PC-3 (cell line): ENCODE data around the gene MARCHF11. TPM values are rescaled to one million over a fixed set of nuclear protein-coding genes. Genes with fewer than 3 reads are reported as not detected.

Experiments used
- ATAC-seq: fragments of 200-7000 bp; cut with Tn5 transposase; 2 replicates; pipeline ENCODE4 v1.9.1; 2020; ENCODE audit warnings: mild to moderate bottlenecking, moderate library complexity
- BruUV-seq: library from RNA; stranded (reverse); fragments of 400-500 nt; replicated peaks from 2 replicates; lab custom pipeline; 2021; lab: Mats Ljungman, UMichigan
- CTCF ChIA-PET: fragments of 300-600 bp; sonication (Branson Sonifier 250); formaldehyde crosslinking; loops from one replicate; lab custom pipeline; 2022; ENCODE audit warnings: antibody characterized with exemption; lab: Charles Lee
- POLR2A ChIA-PET: fragments of 300-600 bp; sonication (Branson Sonifier 250); formaldehyde crosslinking; loops from one replicate; lab custom pipeline; 2022; ENCODE audit warnings: antibody characterized with exemption; ENCODE audit not compliant: unreplicated experiment; lab: Charles Lee
- DNase-seq: peaks from one replicate; pipeline ENCODE4 v3.0.0-alpha.2; 2015
- H2AFZ ChIP-seq: fragments of 300-600 bp; sonication (generic); 2 replicates; pipeline ENCODE4 v1.6.0; 2016; ENCODE audit warnings: antibody characterized with exemption, low read length
- H3F3A ChIP-seq: fragments of 300-600 bp; sonication (generic); one replicate; pipeline ENCODE4 v1.6.0; 2017; ENCODE audit warnings: antibody characterized with exemption, low read length, control low read depth, mild to moderate bottlenecking; ENCODE audit not compliant: unreplicated experiment
- H3K27ac ChIP-seq: fragments of 300-600 bp; sonication (generic); 2 replicates; pipeline ENCODE4 v1.5.1; 2016; ENCODE audit warnings: mild to moderate bottlenecking, low read length
- H3K27me3 ChIP-seq: fragments of 300-600 bp; sonication (generic); 2 replicates; pipeline ENCODE4 v1.6.1; 2016; ENCODE audit warnings: low read length, mixed read lengths
- H3K36me3 ChIP-seq: fragments of 300-600 bp; sonication (generic); 2 replicates; pipeline ENCODE4 v1.6.1; 2016; ENCODE audit warnings: low read depth, mixed run types, low read length, mixed read lengths
- H3K4me1 ChIP-seq: fragments of 300-600 bp; sonication (generic); 2 replicates; pipeline ENCODE4 v1.5.1; 2016; ENCODE audit warnings: low read length; ENCODE audit not compliant: insufficient read depth
- H3K4me2 ChIP-seq: fragments of 300-600 bp; sonication (generic); 2 replicates; pipeline ENCODE4 v1.6.0; 2016; ENCODE audit warnings: low read length
- H3K4me3 ChIP-seq: fragments of 300-600 bp; sonication (generic); 2 replicates; pipeline ENCODE4 v1.5.1; 2016; ENCODE audit warnings: mild to moderate bottlenecking, low read length, mixed read lengths
- H3K79me2 ChIP-seq: fragments of 300-600 bp; sonication (generic); 2 replicates; pipeline ENCODE4 v1.6.1; 2017; ENCODE audit warnings: low read length, mixed read lengths
- H3K9ac ChIP-seq: fragments of 300-600 bp; sonication (generic); 2 replicates; pipeline ENCODE4 v1.6.0; 2016; ENCODE audit warnings: mild to moderate bottlenecking, low read length
- H3K9me2 ChIP-seq: fragments of 300-600 bp; sonication (generic); replicated peaks from 2 replicates; pipeline ENCODE4 v1.6.1; 2016; ENCODE audit warnings: mixed run types, low read length, mixed read lengths
- H3K9me3 ChIP-seq: fragments of 300-600 bp; sonication (generic); 2 replicates; pipeline ENCODE4 v1.6.1; 2016; ENCODE audit warnings: low read length, mixed read lengths
- H4K20me1 ChIP-seq: fragments of 300-600 bp; sonication (generic); 2 replicates; pipeline ENCODE4 v1.6.1; 2016; ENCODE audit warnings: low read length, mixed read lengths
- CTCF ChIP-seq: fragments of 300-600 bp; sonication (generic); conservative IDR thresholded peaks from 2 replicates; pipeline ENCODE4 v1.5.1; 2017; ENCODE audit warnings: antibody characterized with exemption, low read depth, mild to moderate bottlenecking, low read length
- EZH2 ChIP-seq: fragments of 300-600 bp; sonication (generic); IDR thresholded peaks from one replicate; pipeline ENCODE4 v1.6.1; 2017; ENCODE audit warnings: antibody characterized with exemption, mild to moderate bottlenecking, low read length; ENCODE audit not compliant: unreplicated experiment
- EZH2phosphoT487 ChIP-seq: fragments of 300-600 bp; sonication (generic); IDR thresholded peaks from 2 replicates; pipeline ENCODE4 v1.6.1; 2018; ENCODE audit warnings: mild to moderate bottlenecking, antibody characterized with exemption, low read length, borderline replicate concordance
- intact Hi-C: fragments of 100-400 bp; cut with micrococcal nuclease; formaldehyde crosslinking; loops from 2 replicates; pipeline ENCODE4 v1.9.0; 2023
- total RNA-seq: library from RNA; depleted of rRNA; stranded (reverse); fragments of >200 nt; gene quantifications from 2 replicates; pipeline ENCODE4 v1.2.3, GENCODE V29; 2014

MARCHF11 gene
- total RNA-seq, 1 experiment from 2014 or later: not detected

DNA sequence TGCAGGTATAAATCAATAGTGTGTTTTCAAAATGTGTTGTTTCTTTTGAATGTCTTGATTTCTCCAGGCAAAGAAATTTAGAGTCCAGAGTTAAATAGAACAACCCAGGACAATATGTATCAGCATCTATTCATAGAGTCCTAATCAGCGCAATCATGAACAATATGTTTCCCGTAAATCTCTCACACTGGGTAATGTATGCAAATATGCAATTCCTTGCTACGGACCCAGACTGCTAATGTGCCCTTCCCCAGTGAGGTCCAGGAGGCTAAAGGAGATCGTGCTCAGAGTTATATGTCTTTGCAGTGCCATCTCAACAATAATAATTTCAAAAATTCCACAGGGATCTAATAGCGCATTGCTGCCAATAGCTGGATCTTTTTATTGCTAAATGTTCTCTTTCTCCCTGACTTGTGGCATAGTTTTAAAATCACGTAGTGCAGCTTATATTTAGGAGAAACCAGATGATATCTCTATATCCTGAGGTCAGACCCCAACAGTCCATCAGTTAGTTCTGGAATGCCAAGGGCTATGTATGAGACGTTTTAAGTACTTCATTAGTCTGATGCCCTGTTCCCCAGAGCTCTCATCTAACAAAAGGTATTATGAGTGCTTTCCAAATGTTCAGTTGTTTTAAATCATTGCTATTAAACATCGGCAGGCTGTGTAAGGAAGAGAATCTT lies 145.1 kb downstream of the MARCHF11 start:
- Histone ChIP-seq H3F3A (no peaks in the 10 kb centered on the region), H2AFZ (no peak overlapping the region), H3K79me2 (no peaks in the 10 kb centered on the region), H3K4me2 (no peak overlapping the region), H3K27ac (no peak overlapping the region), H3K27me3 (0 out of 2 replicates have a peak, but pooled peaks cover 3% of the 10 kb centered on the region), H3K4me3 (no peak overlapping the region), H3K4me1 (no peaks in the 10 kb centered on the region), H4K20me1 (no peaks in the 10 kb centered on the region), H3K36me3 (no peaks in the 10 kb centered on the region), H3K9ac (no peak overlapping the region), H3K9me3 (peaks cover 18% of the 10 kb centered on the region; the same call in 1 of the 2 replicates), H3K9me2 (no peaks in the 10 kb centered on the region)
- ChIA-PET POLR2A (no interaction called here), CTCF (no interaction called here)
- no TSS peak for BruUV-seq
- intact Hi-C loops: no loop called here
- TF ChIP-seq CTCF (no peak), EZH2 (no peak), EZH2phosphoT487 (no peak)
- DNase-seq: no peak
- ATAC-seq: no peak

GRCh38 chr5:16033187-16033925 lies 146.2 kb downstream of the MARCHF11 start:
- Histone ChIP-seq H3K4me2 (no peak overlapping the region), H3K27ac (no peak overlapping the region), H3K9ac (no peak overlapping the region), H4K20me1 (no peaks in the 10 kb centered on the region), H3F3A (no peaks in the 10 kb centered on the region), H3K27me3 (0 out of 2 replicates have a peak, but pooled peaks cover 3% of the 10 kb centered on the region), H2AFZ (no peak overlapping the region), H3K9me3 (peaks cover 22% of the 10 kb centered on the region; the same call in 1 of the 2 replicates), H3K4me3 (no peak overlapping the region), H3K36me3 (no peaks in the 10 kb centered on the region), H3K4me1 (no peaks in the 10 kb centered on the region), H3K79me2 (no peaks in the 10 kb centered on the region), H3K9me2 (no peaks in the 10 kb centered on the region)
- ATAC-seq (no peak), DNase-seq (no peak)
- ChIA-PET POLR2A (no interaction called here), CTCF (no interaction called here)
- intact Hi-C loops: no loop called here
- TF ChIP-seq CTCF (no peak), EZH2phosphoT487 (no peak), EZH2 (no peak)
- BruUV-seq: no TSS peak
